GM12878 (cell line): ENCODE measurements around the gene TNRC18. TPM values are rescaled to one million over a fixed set of nuclear protein-coding genes. Genes with fewer than 3 reads are reported as not detected.

Experiments used
- ATAC-seq: fragments of 200-7000 bp; cut with Tn5 transposase; 3 replicates; pipeline ENCODE4 v1.9.1; 2020; ENCODE audit warnings: mild to moderate bottlenecking, moderate library complexity
- BruUV-seq: library from RNA; stranded (reverse); fragments of 400-500 nt; replicated peaks from 2 replicates; lab custom pipeline; 2021; lab: Mats Ljungman, UMichigan
- CTCF ChIA-PET: fragments of 300-600 bp; sonication (Branson Sonifier 250); formaldehyde crosslinking; extraction: SDS; loops from one replicate; lab custom pipeline; 2021; ENCODE audit warnings: inconsistent platforms; lab: Yijun Ruan, JAX
- POLR2A ChIA-PET: fragments of 350-600 bp; formaldehyde crosslinking; extraction: SDS; loops from one replicate; lab custom pipeline; 2021; ENCODE audit warnings: inconsistent platforms; lab: Charles Lee
- RAD21 ChIA-PET: fragments of 300-600 bp; sonication (Branson Sonifier 250); formaldehyde crosslinking; loops from one replicate; lab custom pipeline; 2023; ENCODE audit warnings: antibody characterized with exemption; ENCODE audit not compliant: unreplicated experiment; lab: Charles Lee
- SMC1A ChIA-PET: fragments of 300-600 bp; sonication (Branson Sonifier 250); formaldehyde crosslinking; loops from one replicate; lab custom pipeline; 2023; ENCODE audit not compliant: unreplicated experiment, uncharacterized antibody; lab: Charles Lee
- DNase-seq: peaks from one replicate; pipeline ENCODE4 v3.0.0-alpha.2; 2011; ENCODE audit warnings: low read depth, low spot score
- FAIRE-seq: peaks from 3 replicates; lab custom pipeline; 2011; peaks lifted over from hg19 to GRCh38; lab: Jason Lieb, UNC
- H2AFZ ChIP-seq: 2 replicates; pipeline ENCODE4 v1.6.0; 2011; ENCODE audit warnings: low read depth, low read length, control low read depth; ENCODE audit not compliant: control insufficient read depth
- H3K27ac ChIP-seq: 2 replicates; pipeline ENCODE4 v1.5.1; 2011; ENCODE audit warnings: control low read depth; ENCODE audit not compliant: control insufficient read depth, insufficient read depth
- H3K27me3 ChIP-seq, 2 experiments: replicated peaks in 1 of 2; 2 replicates each; pipeline versions ENCODE4 v1.6.0 to v1.6.1; 2011; ENCODE audit warnings: low read length in 1 of 2; ENCODE audit not compliant: control insufficient read depth in 2 of 2, insufficient read depth in 2 of 2
- H3K36me3 ChIP-seq, 2 experiments: 2 replicates each; pipeline ENCODE4 v1.5.1; 2011; ENCODE audit warnings: low read length in 1 of 2; ENCODE audit not compliant: control insufficient read depth in 2 of 2, insufficient read depth in 2 of 2
- H3K4me1 ChIP-seq: 2 replicates; pipeline ENCODE4 v1.6.1; 2011; ENCODE audit warnings: mild to moderate bottlenecking, low read length, moderate library complexity, mixed read lengths; ENCODE audit not compliant: control insufficient read depth, insufficient read depth
- H3K4me2 ChIP-seq: 2 replicates; pipeline ENCODE4 v1.6.0; 2011; ENCODE audit warnings: control low read depth; ENCODE audit not compliant: control insufficient read depth, insufficient read depth
- H3K4me3 ChIP-seq: fragments of 200-600 bp; sonication (generic); 2 replicates; pipeline ENCODE4 v1.5.1; 2016
- H3K79me2 ChIP-seq: 2 replicates; pipeline ENCODE4 v1.6.0; 2011; ENCODE audit warnings: low read length; ENCODE audit not compliant: control insufficient read depth, insufficient read depth
- H3K9ac ChIP-seq: 2 replicates; pipeline ENCODE4 v1.8.0; 2011; ENCODE audit warnings: low read length, control low read depth, mixed read lengths; ENCODE audit not compliant: control insufficient read depth, insufficient read depth
- H3K9me3 ChIP-seq: replicated peaks from 3 replicates; pipeline ENCODE4 v1.5.1; 2011; ENCODE audit warnings: mild to moderate bottlenecking, low read length; ENCODE audit not compliant: control insufficient read depth, insufficient read depth
- H4K20me1 ChIP-seq: 2 replicates; pipeline ENCODE4 v1.6.0; 2011; ENCODE audit not compliant: control insufficient read depth, insufficient read depth
- BHLHE40 ChIP-seq, 2 experiments: fragments of 450-650 bp in 1 of 2; IDR thresholded peaks; 2 replicates each; pipeline ENCODE4 v1.6.1; 2011 to 2017; ENCODE audit warnings: low read depth in 2 of 2, borderline replicate concordance in 1 of 2, improper control_type of control experiment in 1 of 2, low read length in 1 of 2, mild to moderate bottlenecking in 1 of 2
- CBFB ChIP-seq: IDR thresholded peaks from 2 replicates; pipeline ENCODE4 v1.6.1; 2016; ENCODE audit warnings: antibody characterized with exemption, low read depth
- CHD1 ChIP-seq: IDR thresholded peaks from 2 replicates; pipeline ENCODE4 v1.6.1; 2012; ENCODE audit warnings: low read depth, low read length, improper control_type of control experiment
- FOS ChIP-seq: IDR thresholded peaks from 3 replicates; pipeline ENCODE4 v1.6.1; 2011; ENCODE audit warnings: borderline replicate concordance; ENCODE audit not compliant: insufficient read length; ENCODE audit errors: extremely low read depth
- FOXK2 ChIP-seq: fragments of 450-650 bp; IDR thresholded peaks from 2 replicates; pipeline ENCODE4 v1.6.1; 2017; ENCODE audit warnings: mild to moderate bottlenecking, moderate library complexity
- HDAC2 ChIP-seq: fragments of 200-600 bp; sonication (generic); IDR thresholded peaks from 2 replicates; pipeline ENCODE4 v1.6.1; 2017
- NRF1 ChIP-seq: conservative IDR thresholded peaks from 2 replicates; pipeline ENCODE4 v1.6.1; 2011; ENCODE audit warnings: mild to moderate bottlenecking, low read depth, low read length, improper control_type of control experiment
- SPI1 ChIP-seq: IDR thresholded peaks from 2 replicates; pipeline ENCODE4 v1.6.1; 2011; ENCODE audit warnings: low read depth, mild to moderate bottlenecking, low read length, moderate library complexity, borderline replicate concordance; ENCODE audit not compliant: insufficient read depth
- SREBF1 ChIP-seq: IDR thresholded peaks from 2 replicates; pipeline ENCODE4 v1.6.1; 2012; ENCODE audit warnings: mild to moderate bottlenecking, low read length
- WGBS: methylation state at CpG from one replicate; pipeline ENCODE4 v1.1.6; 2016; ENCODE audit warnings: low lambda C conversion rate; ENCODE audit not compliant: insufficient replicate concordance, insufficient coverage; ENCODE audit errors: missing lambda C conversion rate; 5-methylcytosine and 5-hydroxymethylcytosine counted together
- in situ Hi-C: fragments of 300-500 bp; cut with MboI; formaldehyde crosslinking; loops from 9 replicates; pipeline ENCODE4 v1.14.3; 2018; ENCODE audit warnings: mixed read lengths
- intact Hi-C: fragments of 100-400 bp; cut with micrococcal nuclease; formaldehyde crosslinking; loops from one replicate; pipeline ENCODE4 v1.14.2; 2022; ENCODE audit not compliant: unreplicated experiment
- polyA plus RNA-seq, 11 experiments: library from polyadenylated mRNA; depleted of rRNA in 4 of 11; unstranded in 6 of 11; stranded (reverse) in 5 of 11; fragments of >200 nt; fragmentation: Nextera tagmentation in 4 of 11; fragmentation: Illumina TruSeq in 1 of 11; extraction: Ambion mirVana in 4 of 11; extraction: Trizol in 1 of 11; gene quantifications; 1 replicate in 1 of 11; 2 replicates in 10 of 11; pipeline versions ENCODE4 v1.2.1 to v1.2.3, GENCODE V29; 2011 to 2016; ENCODE audit warnings: inconsistent platforms in 2 of 11, missing spikeins in 2 of 11, low read depth in 1 of 11
- total RNA-seq, 4 experiments: library from RNA; depleted of rRNA in 3 of 4; stranded (reverse); fragments of >200 nt in 3 of 4; fragmentation: Illumina TruSeq in 1 of 4; extraction: Trizol in 1 of 4; gene quantifications; 2 replicates each; pipeline versions ENCODE4 v1.2.1 to v1.2.3, GENCODE V29; 2013 to 2021
- TF ChIP-seq, protein P1 (sequence below): fragments of 450-650 bp; IDR thresholded peaks from 2 replicates; pipeline ENCODE4 v1.6.1; 2016; ENCODE audit warnings: mild to moderate bottlenecking, moderate library complexity, borderline replicate concordance
- TF ChIP-seq, protein P2 (sequence below): IDR thresholded peaks from 2 replicates; pipeline ENCODE4 v1.6.1; 2012; ENCODE audit warnings: low read depth, low read length, improper control_type of control experiment

The TNRC18 gene
- total and polyA plus RNA-seq, 10 of the 15 experiments (the other 5 are each of a cell fraction or from before 2014, with no cell fraction given), result 0.02 to 31.7 (median 5.4) TPM

DNA sequence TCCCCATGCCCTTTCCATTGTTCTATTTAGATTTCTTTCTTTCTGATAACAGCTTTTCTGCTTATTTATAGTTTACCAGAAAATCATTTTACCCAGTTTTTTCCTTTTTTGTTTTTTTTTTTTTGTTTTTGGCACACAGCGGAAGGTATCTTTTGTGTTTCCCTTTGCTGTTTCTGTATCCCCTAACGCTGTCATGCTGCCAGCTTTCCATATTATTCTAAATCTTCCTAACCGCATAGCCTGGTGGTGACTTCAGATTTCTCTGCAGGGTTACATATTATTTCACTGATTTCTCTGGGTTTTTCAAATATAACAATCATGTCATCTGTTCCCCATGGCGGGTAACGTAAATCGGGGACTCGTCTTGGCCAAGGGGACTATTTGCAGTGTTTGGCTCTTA, 144.9 kb downstream of the TNRC18 start:
- ATAC-seq (no peak), DNase-seq (no peak), FAIRE-seq (no peak)
- Histone ChIP-seq H3K9me3 (no peaks in the 10 kb centered on the region), H3K4me2 (no peak overlapping the region), H3K79me2 (no peaks in the 10 kb centered on the region), H3K36me3 (no peaks in the 10 kb centered on the region), H3K27ac (no peak overlapping the region), H3K4me3 (no peak overlapping the region), H3K9ac (no peak overlapping the region), H4K20me1 (no peaks in the 10 kb centered on the region), H2AFZ (no peak overlapping the region), H3K27me3 (no peaks in the 10 kb centered on the region; a peak in 1 of 4 replicates), H3K4me1 (no peaks in the 10 kb centered on the region)
- in situ Hi-C loops, result no loop called here
- ChIA-PET CTCF (interaction anchor here (0.7 kb wide), 1 partner anchor 305 kb away, joined by 3 read pairs; no protein-coding TSS in a partner anchor), POLR2A (no interaction called here), SMC1A (no interaction called here), RAD21 (interaction anchor here (1.3 kb wide), 2 partner anchors 38 to 172 kb away, joined by 4 to 5 read pairs; no protein-coding TSS in a partner anchor)
- WGBS, result 80% methylated on average over 7 of the region's 7 CpGs
- intact Hi-C loops, result no loop called here
- BruUV-seq, result no TSS peak
- TF ChIP-seq, protein P1, sequence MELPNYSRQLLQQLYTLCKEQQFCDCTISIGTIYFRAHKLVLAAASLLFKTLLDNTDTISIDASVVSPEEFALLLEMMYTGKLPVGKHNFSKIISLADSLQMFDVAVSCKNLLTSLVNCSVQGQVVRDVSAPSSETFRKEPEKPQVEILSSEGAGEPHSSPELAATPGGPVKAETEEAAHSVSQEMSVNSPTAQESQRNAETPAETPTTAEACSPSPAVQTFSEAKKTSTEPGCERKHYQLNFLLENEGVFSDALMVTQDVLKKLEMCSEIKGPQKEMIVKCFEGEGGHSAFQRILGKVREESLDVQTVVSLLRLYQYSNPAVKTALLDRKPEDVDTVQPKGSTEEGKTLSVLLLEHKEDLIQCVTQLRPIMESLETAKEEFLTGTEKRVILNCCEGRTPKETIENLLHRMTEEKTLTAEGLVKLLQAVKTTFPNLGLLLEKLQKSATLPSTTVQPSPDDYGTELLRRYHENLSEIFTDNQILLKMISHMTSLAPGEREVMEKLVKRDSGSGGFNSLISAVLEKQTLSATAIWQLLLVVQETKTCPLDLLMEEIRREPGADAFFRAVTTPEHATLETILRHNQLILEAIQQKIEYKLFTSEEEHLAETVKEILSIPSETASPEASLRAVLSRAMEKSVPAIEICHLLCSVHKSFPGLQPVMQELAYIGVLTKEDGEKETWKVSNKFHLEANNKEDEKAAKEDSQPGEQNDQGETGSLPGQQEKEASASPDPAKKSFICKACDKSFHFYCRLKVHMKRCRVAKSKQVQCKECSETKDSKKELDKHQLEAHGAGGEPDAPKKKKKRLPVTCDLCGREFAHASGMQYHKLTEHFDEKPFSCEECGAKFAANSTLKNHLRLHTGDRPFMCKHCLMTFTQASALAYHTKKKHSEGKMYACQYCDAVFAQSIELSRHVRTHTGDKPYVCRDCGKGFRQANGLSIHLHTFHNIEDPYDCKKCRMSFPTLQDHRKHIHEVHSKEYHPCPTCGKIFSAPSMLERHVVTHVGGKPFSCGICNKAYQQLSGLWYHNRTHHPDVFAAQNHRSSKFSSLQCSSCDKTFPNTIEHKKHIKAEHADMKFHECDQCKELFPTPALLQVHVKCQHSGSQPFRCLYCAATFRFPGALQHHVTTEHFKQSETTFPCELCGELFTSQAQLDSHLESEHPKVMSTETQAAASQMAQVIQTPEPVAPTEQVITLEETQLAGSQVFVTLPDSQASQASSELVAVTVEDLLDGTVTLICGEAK, result no peak
- TF ChIP-seq CHD1, result no peak
- no peak for TF ChIP-seq BHLHE40 (IDR thresholded peaks at IDR 0.05; ENCODE audit: borderline replicate concordance in 1 of 2, low read depth in 2 of 2, low read length in 1 of 2)
- no peak for TF ChIP-seq CBFB
- no peak for TF ChIP-seq SREBF1
- no peak for TF ChIP-seq NRF1
- no peak for TF ChIP-seq FOXK2
- no peak for TF ChIP-seq HDAC2
- TF ChIP-seq, protein P2, sequence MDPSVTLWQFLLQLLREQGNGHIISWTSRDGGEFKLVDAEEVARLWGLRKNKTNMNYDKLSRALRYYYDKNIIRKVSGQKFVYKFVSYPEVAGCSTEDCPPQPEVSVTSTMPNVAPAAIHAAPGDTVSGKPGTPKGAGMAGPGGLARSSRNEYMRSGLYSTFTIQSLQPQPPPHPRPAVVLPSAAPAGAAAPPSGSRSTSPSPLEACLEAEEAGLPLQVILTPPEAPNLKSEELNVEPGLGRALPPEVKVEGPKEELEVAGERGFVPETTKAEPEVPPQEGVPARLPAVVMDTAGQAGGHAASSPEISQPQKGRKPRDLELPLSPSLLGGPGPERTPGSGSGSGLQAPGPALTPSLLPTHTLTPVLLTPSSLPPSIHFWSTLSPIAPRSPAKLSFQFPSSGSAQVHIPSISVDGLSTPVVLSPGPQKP, result no peak
- TF ChIP-seq FOS, result no peak
- TF ChIP-seq SPI1, result no peak
